MCF 10A (cell line): ENCODE measurements around the gene ZNF777. TPM values are rescaled to one million over a fixed set of nuclear protein-coding genes. Genes with fewer than 3 reads are reported as not detected.

Source experiments
- BruUV-seq: library from RNA; stranded (reverse); fragments of 400-500 nt; replicated peaks from 2 replicates; lab custom pipeline; 2021; lab: Mats Ljungman, UMichigan
- CTCF ChIA-PET: fragments of 300-600 bp; sonication (Branson Sonifier 250); formaldehyde crosslinking; extraction: SDS; loops from one replicate; lab custom pipeline; 2021; ENCODE audit warnings: antibody characterized with exemption, inconsistent platforms; lab: Yijun Ruan, JAX
- POLR2A ChIA-PET: fragments of 300-600, 350-650 bp; sonication (Branson Sonifier 250); formaldehyde crosslinking; extraction: SDS; loops from one replicate; lab custom pipeline; 2020; ENCODE audit warnings: antibody characterized with exemption, inconsistent platforms; lab: Yijun Ruan, JAX
- DNase-seq: peaks from one replicate; pipeline ENCODE4 v3.0.0-alpha.2; 2018; ENCODE audit not compliant: unreplicated experiment
- H3K27ac Mint-ChIP-seq: one replicate; pipeline ENCODE4 v1.8.0; 2022; ENCODE audit warnings: mild to moderate bottlenecking, low read depth, mixed read lengths; ENCODE audit not compliant: unreplicated experiment
- H3K27me3 Mint-ChIP-seq: one replicate; pipeline ENCODE4 v1.8.0; 2022; ENCODE audit warnings: mixed read lengths; ENCODE audit not compliant: insufficient read depth, unreplicated experiment
- H3K36me3 Mint-ChIP-seq: one replicate; pipeline ENCODE4 v1.8.0; 2022; ENCODE audit warnings: mild to moderate bottlenecking, moderate library complexity, mixed read lengths; ENCODE audit not compliant: insufficient read depth, unreplicated experiment
- H3K4me1 Mint-ChIP-seq: one replicate; pipeline ENCODE4 v1.8.0; 2022; ENCODE audit warnings: mixed read lengths; ENCODE audit not compliant: insufficient read depth, unreplicated experiment
- H3K4me3 Mint-ChIP-seq: one replicate; pipeline ENCODE4 v1.8.0; 2022; ENCODE audit warnings: mild to moderate bottlenecking, moderate library complexity, mixed read lengths; ENCODE audit not compliant: unreplicated experiment
- H3K9me3 Mint-ChIP-seq: one replicate; pipeline ENCODE4 v1.8.0; 2022; ENCODE audit warnings: mixed read lengths; ENCODE audit not compliant: unreplicated experiment
- intact Hi-C: fragments of 100-400 bp; cut with micrococcal nuclease; formaldehyde crosslinking; loops from 2 replicates; pipeline ENCODE4 v1.14.1; 2022
- total RNA-seq: library from RNA; stranded (reverse); gene quantifications from 2 replicates; pipeline ENCODE4 v1.2.3, GENCODE V29; 2022
- TF ChIP-seq, protein P1 (sequence below): fragments of 200-600 bp; IDR thresholded peaks from one replicate; pipeline ENCODE4 v1.8.0; 2022; ENCODE audit warnings: antibody characterized with exemption, mild to moderate bottlenecking; ENCODE audit not compliant: unreplicated experiment

ZNF777 gene
- total RNA-seq, 1 experiment from 2014 or later = 22.9 TPM

- DNase-seq = no peak
- no peak overlapping the region for H3K27ac Mint-ChIP-seq
- CTCF ChIA-PET = interaction anchor here (0.9 to 1.0 kb wide), 2 partner anchors 17 to 152 kb away, joined by 3 to 5 read pairs; no protein-coding TSS in a partner anchor
- no peaks in the 10 kb centered on the region for H3K27me3 Mint-ChIP-seq
- H3K4me3 Mint-ChIP-seq = no peak overlapping the region
- intact Hi-C loops = no loop called here
- BruUV-seq = no TSS peak
- TF ChIP-seq, protein P1, sequence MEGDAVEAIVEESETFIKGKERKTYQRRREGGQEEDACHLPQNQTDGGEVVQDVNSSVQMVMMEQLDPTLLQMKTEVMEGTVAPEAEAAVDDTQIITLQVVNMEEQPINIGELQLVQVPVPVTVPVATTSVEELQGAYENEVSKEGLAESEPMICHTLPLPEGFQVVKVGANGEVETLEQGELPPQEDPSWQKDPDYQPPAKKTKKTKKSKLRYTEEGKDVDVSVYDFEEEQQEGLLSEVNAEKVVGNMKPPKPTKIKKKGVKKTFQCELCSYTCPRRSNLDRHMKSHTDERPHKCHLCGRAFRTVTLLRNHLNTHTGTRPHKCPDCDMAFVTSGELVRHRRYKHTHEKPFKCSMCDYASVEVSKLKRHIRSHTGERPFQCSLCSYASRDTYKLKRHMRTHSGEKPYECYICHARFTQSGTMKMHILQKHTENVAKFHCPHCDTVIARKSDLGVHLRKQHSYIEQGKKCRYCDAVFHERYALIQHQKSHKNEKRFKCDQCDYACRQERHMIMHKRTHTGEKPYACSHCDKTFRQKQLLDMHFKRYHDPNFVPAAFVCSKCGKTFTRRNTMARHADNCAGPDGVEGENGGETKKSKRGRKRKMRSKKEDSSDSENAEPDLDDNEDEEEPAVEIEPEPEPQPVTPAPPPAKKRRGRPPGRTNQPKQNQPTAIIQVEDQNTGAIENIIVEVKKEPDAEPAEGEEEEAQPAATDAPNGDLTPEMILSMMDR = no peak
- POLR2A ChIA-PET = no interaction called here
- H3K9me3 Mint-ChIP-seq = peaks cover 13% of the 10 kb centered on the region
- H3K4me1 Mint-ChIP-seq = peaks cover 10% of the 10 kb centered on the region
- H3K36me3 Mint-ChIP-seq = peaks cover 7% of the 10 kb centered on the region
These were observed 1.2 kb upstream of the ZNF777 start for GRCh38 chr7:149462101-149462520.

DNA sequence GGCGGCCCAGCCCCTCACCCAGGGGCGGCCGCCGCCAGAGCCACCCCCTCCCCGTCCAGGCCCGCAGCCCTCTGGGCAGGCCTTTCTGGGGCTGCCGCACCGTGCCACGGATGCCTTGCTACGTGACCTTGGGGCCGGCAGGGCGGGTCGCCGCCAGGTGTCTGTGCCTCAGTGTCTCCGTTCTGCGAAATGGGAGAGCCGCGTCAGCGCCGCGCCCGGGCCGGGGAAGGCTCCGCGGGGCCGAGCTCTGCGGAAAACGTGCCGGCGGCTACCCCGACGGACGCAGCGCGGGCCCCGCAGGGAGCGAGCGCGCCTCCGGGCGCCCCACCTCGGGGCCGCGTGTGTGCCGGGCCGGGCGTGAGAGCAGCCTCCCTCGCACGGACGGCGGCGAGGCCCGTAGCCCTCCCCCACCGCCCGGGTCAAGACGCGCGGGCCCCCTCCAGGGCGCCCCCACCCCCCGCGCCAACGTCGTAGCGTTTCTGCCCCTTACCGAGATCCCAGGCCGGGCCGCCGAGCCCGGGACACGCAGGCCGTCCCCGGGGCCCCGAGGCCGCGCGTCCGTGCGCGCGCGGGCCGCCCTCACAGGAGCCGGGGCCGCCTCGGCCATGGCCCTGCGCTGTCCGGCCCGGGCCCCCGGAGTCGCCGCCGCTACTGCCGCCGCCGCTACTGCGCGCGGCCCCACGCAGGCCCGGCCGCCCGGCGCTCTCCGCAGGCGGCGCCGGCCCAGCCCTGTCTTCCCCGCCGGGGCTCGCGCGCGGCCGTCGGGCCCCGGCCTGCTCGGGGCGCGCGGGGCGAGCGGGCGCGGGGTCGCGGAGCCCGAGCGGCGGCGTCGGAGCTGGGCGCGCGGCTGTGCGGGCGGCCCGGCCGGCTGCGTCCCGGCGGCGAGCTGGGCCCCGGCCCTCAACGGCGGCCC lies 1.1 kb downstream of the ZNF777 start:
- CTCF ChIA-PET = interaction anchor here (0.6 to 1.9 kb wide), 21 partner anchors 9 to 1163 kb away, joined by 3 to 10 read pairs (median 4); no protein-coding TSS in a partner anchor
- intact Hi-C loops = loop anchor here (2.0 kb wide), 2 partner anchors 37 to 149 kb away; partner anchors contain the start of gene ZNF746
- H3K4me1 Mint-ChIP-seq = peaks cover 16% of the 10 kb centered on the region
- DNase-seq = no peak
- TF ChIP-seq, protein P1 = no peak
- POLR2A ChIA-PET = interaction anchor here (0.5 to 2.5 kb wide), 11 partner anchors 13 to 406 kb away, joined by 3 to 7 read pairs (median 3); partner anchors contain the start of gene ZNF783
- H3K27me3 Mint-ChIP-seq = no peaks in the 10 kb centered on the region
- peaks cover 26% of the 10 kb centered on the region for H3K36me3 Mint-ChIP-seq
- no peak overlapping the region for H3K27ac Mint-ChIP-seq
- H3K9me3 Mint-ChIP-seq = no peaks in the 10 kb centered on the region
- H3K4me3 Mint-ChIP-seq = peak overlapping the region; percentile 72
- no TSS peak for BruUV-seq

GRCh38 chr7:149459201-149459539 lies 1.7 kb downstream of the ZNF777 start:
- Mint-ChIP-seq H3K27ac (no peak overlapping the region), H3K9me3 (no peaks in the 10 kb centered on the region), H3K27me3 (no peaks in the 10 kb centered on the region), H3K4me1 (peaks cover 16% of the 10 kb centered on the region), H3K36me3 (peaks cover 32% of the 10 kb centered on the region), H3K4me3 (peak overlapping the region; percentile 63)
- no TSS peak for BruUV-seq
- ChIA-PET CTCF (interaction anchor here (0.7 to 1.7 kb wide), 6 partner anchors 16 to 169 kb away, joined by 3 to 9 read pairs (median 4); no protein-coding TSS in a partner anchor), POLR2A (interaction anchor here (0.9 to 2.5 kb wide), 4 partner anchors 13 to 198 kb away, joined by 3 to 7 read pairs (median 4); partner anchors contain the start of gene ZNF783)
- intact Hi-C loops = no loop called here
- no peak for DNase-seq
- TF ChIP-seq, protein P1 = no peak

DNA sequence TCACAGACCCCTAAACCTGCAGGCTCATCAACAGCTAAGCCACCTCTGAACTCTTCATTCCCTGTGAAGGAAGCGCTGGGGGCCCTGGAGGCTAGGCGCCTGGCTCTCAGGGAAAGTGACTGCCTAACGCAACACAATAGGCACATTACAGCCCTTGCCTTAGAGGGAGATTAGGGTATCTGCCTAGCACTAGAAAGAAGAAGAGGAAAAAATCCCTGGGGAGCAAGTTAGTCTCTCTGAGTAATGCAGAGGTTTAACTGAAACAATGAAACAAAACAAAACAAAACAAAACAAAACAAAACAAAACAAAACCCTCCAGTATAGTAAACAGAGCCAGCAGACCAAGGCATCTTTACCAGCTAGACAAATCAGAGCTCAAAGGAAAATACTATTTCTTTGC lies 2.6 kb downstream of the ZNF777 start:
- Mint-ChIP-seq H3K9me3 (no peaks in the 10 kb centered on the region), H3K27ac (peak overlapping the region; percentile 23), H3K4me1 (peaks cover 16% of the 10 kb centered on the region), H3K27me3 (no peaks in the 10 kb centered on the region), H3K36me3 (peaks cover 42% of the 10 kb centered on the region), H3K4me3 (peak overlapping the region; percentile 63)
- POLR2A ChIA-PET = interaction anchor here (1.1 to 2.5 kb wide), 2 partner anchors 38 to 197 kb away, joined by 6 to 7 read pairs; partner anchors contain the start of gene ZNF783
- DNase-seq = no peak
- TF ChIP-seq, protein P1 = no peak
- CTCF ChIA-PET = interaction anchor here (0.6 to 1.7 kb wide), 6 partner anchors 15 to 278 kb away, joined by 3 to 9 read pairs (median 3); no protein-coding TSS in a partner anchor
- intact Hi-C loops = no loop called here
- no TSS peak for BruUV-seq
